Thoracic aorta (tissue), 2 donors: Measurements from ENCODE around the gene ARL15. TPM values are rescaled to one million over a fixed set of nuclear protein-coding genes. Genes with fewer than 3 reads are reported as not detected.

Experiments used
- ATAC-seq: fragments of 150-250 bp; one replicate; pipeline ENCODE4 v1.8.0; 2017; ENCODE audit warnings: low read depth; ENCODE audit not compliant: insufficient number of reproducible peaks, low FRiP score
- DNase-seq: peaks from one replicate; pipeline ENCODE4 v3.0.0-alpha.2; 2020; ENCODE audit warnings: low spot score
- H3K27ac ChIP-seq, 2 donors: fragments of 200-600 bp; sonication (generic); 1 replicate in 1 of 2; 2 replicates in 1 of 2; pipeline ENCODE4 v1.5.1; 2016; ENCODE audit warnings: mild to moderate bottlenecking in 2 of 2, moderate library complexity in 2 of 2
- H3K27me3 ChIP-seq: fragments of 200-600 bp; sonication (generic); replicated peaks from 2 replicates; pipeline ENCODE4 v1.6.0; 2016; ENCODE audit warnings: mild to moderate bottlenecking; ENCODE audit not compliant: insufficient read depth
- H3K36me3 ChIP-seq: fragments of 200-600 bp; sonication (generic); one replicate; pipeline ENCODE4 v1.5.1; 2016
- H3K4me1 ChIP-seq, 2 donors: fragments of 200-600 bp; sonication (generic); 1 replicate in 1 of 2; 2 replicates in 1 of 2; pipeline versions ENCODE4 v1.5.1 to v1.6.0; 2016; ENCODE audit warnings: low read depth in 2 of 2, mild to moderate bottlenecking in 1 of 2; ENCODE audit not compliant: control insufficient read depth in 1 of 2
- H3K4me3 ChIP-seq: fragments of 200-600 bp; sonication (generic); 2 replicates; pipeline ENCODE4 v1.5.1; 2016; ENCODE audit warnings: mild to moderate bottlenecking
- H3K9me3 ChIP-seq: fragments of 200-600 bp; sonication (generic); 2 replicates; pipeline ENCODE4 v1.5.1; 2016
- CTCF ChIP-seq: fragments of 200-600 bp; sonication (generic); IDR thresholded peaks from one replicate; pipeline ENCODE4 v1.5.1; 2019; ENCODE audit warnings: antibody characterized with exemption
- total RNA-seq, 2 donors: library from RNA; depleted of rRNA; stranded (reverse); fragments of >200 nt; gene quantifications; one replicate each; pipeline versions ENCODE4 v1.1.0 to v1.2.3, GENCODE V29; 2016

The ARL15 gene
- total RNA-seq, 2 donors from 2014 or later: 23.6 to 36.8 TPM

- H3K36me3 ChIP-seq: no peaks in the 10 kb centered on the region
- TF ChIP-seq CTCF: no peak
Measured at GRCh38 chr5:53907827-53908226, 402.5 kb downstream of the ARL15 start.

GRCh38 chr5:53906736-53907135 is 403.6 kb downstream of the ARL15 start:
- Histone ChIP-seq H3K36me3 (no peaks in the 10 kb centered on the region), H3K27ac (no peak overlapping the region), H3K4me3 (no peak overlapping the region), H3K9me3 (no peaks in the 10 kb centered on the region), H3K27me3 (no peaks in the 10 kb centered on the region), H3K4me1 (no peaks in the 10 kb centered on the region)
- ATAC-seq (no peak), DNase-seq (no peak)
- no peak for TF ChIP-seq CTCF

More at GRCh38 chr5:53907827-53908226, 402.5 kb downstream of the ARL15 start:
- H3K9me3 ChIP-seq: no peaks in the 10 kb centered on the region
- DNase-seq (no peak), ATAC-seq (no peak)
- H3K4me3 ChIP-seq: no peak overlapping the region
- H3K27me3 ChIP-seq: no peaks in the 10 kb centered on the region
- no peaks in the 10 kb centered on the region for H3K4me1 ChIP-seq
- no peak overlapping the region for H3K27ac ChIP-seq

- no peak for ATAC-seq
- H3K36me3 ChIP-seq: no peaks in the 10 kb centered on the region
- H3K27ac ChIP-seq: no peak overlapping the region
- H3K9me3 ChIP-seq: no peaks in the 10 kb centered on the region
- DNase-seq: no peak
- no peak overlapping the region for H3K4me3 ChIP-seq
- no peaks in the 10 kb centered on the region for H3K4me1 ChIP-seq
- H3K27me3 ChIP-seq: no peaks in the 10 kb centered on the region
- TF ChIP-seq CTCF: no peak
Measured at GRCh38 chr5:53902296-53902907, 408.0 kb downstream of the ARL15 start.

- Histone ChIP-seq H3K9me3 (no peaks in the 10 kb centered on the region), H3K36me3 (no peaks in the 10 kb centered on the region), H3K27ac (no peak overlapping the region), H3K27me3 (no peaks in the 10 kb centered on the region), H3K4me1 (no peaks in the 10 kb centered on the region), H3K4me3 (no peak overlapping the region)
- no peak for ATAC-seq
- no peak for DNase-seq
- TF ChIP-seq CTCF: no peak
Measured at GRCh38 chr5:53900677-53901076, 409.7 kb downstream of the ARL15 start.

- Histone ChIP-seq H3K27ac (no peak overlapping the region), H3K4me3 (no peak overlapping the region), H3K36me3 (no peaks in the 10 kb centered on the region), H3K9me3 (no peaks in the 10 kb centered on the region), H3K27me3 (no peaks in the 10 kb centered on the region), H3K4me1 (peaks cover 0 to 5% of the 10 kb centered on the region in 2 donors)
- DNase-seq (no peak), ATAC-seq (no peak)
- no peak for TF ChIP-seq CTCF
Measured at GRCh38 chr5:53895091-53895683, 415.2 kb downstream of the ARL15 start.
